Measurements from ENCODE around the gene MAD1L1.

MAD1L1 gene

GRCh38 chr7:2227699-2228098 lies 5.0 kb downstream of the MAD1L1 start:
- DNase-seq (ENCODE audit: low read depth), result no peak
- no peak overlapping the region for H3K4me3 ChIP-seq (ENCODE audit: low read length)
- TF ChIP-seq, protein P1, sequence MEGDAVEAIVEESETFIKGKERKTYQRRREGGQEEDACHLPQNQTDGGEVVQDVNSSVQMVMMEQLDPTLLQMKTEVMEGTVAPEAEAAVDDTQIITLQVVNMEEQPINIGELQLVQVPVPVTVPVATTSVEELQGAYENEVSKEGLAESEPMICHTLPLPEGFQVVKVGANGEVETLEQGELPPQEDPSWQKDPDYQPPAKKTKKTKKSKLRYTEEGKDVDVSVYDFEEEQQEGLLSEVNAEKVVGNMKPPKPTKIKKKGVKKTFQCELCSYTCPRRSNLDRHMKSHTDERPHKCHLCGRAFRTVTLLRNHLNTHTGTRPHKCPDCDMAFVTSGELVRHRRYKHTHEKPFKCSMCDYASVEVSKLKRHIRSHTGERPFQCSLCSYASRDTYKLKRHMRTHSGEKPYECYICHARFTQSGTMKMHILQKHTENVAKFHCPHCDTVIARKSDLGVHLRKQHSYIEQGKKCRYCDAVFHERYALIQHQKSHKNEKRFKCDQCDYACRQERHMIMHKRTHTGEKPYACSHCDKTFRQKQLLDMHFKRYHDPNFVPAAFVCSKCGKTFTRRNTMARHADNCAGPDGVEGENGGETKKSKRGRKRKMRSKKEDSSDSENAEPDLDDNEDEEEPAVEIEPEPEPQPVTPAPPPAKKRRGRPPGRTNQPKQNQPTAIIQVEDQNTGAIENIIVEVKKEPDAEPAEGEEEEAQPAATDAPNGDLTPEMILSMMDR (conservative IDR thresholded peaks at IDR 0.05; ENCODE audit: low read length), result no peak

DNA sequence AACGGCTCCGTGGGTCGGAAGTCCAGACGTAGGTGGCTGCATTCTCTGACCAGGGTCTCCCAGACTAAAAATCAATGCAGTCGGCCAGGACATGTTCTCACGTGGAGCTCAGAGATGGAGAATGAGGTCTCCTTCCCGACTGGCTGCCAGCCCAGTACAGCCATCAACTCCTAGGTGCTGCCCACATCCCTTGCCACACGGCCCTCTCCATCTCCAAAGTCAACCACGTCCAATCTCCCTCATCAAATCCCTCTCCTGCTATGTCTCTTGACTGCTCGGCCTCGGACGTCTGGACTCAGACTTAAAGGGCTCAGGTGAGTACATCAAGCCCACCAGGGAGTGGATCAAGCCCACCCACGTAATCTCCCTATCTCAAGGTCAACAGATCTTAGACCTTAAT lies 6.9 kb downstream of the MAD1L1 start:
- no peak overlapping the region for H3K4me3 ChIP-seq (ENCODE audit: low read length)
- TF ChIP-seq, protein P1 (conservative IDR thresholded peaks at IDR 0.05; ENCODE audit: low read length), result no peak
- DNase-seq (ENCODE audit: low read depth), result no peak

- no peak for DNase-seq (ENCODE audit: low read depth)
- no peak overlapping the region for H3K4me3 ChIP-seq (ENCODE audit: low read length)
- TF ChIP-seq, protein P1 (conservative IDR thresholded peaks at IDR 0.05; ENCODE audit: low read length), result no peak
Measured at GRCh38 chr7:2225336-2225735, 7.4 kb downstream of the MAD1L1 start.

- H3K4me3 ChIP-seq (ENCODE audit: low read length), result no peak overlapping the region
- TF ChIP-seq, protein P1 (conservative IDR thresholded peaks at IDR 0.05; ENCODE audit: low read length), result no peak
- no peak for DNase-seq (ENCODE audit: low read depth)
Measured at GRCh38 chr7:2224934-2225333, 7.8 kb downstream of the MAD1L1 start.

DNA sequence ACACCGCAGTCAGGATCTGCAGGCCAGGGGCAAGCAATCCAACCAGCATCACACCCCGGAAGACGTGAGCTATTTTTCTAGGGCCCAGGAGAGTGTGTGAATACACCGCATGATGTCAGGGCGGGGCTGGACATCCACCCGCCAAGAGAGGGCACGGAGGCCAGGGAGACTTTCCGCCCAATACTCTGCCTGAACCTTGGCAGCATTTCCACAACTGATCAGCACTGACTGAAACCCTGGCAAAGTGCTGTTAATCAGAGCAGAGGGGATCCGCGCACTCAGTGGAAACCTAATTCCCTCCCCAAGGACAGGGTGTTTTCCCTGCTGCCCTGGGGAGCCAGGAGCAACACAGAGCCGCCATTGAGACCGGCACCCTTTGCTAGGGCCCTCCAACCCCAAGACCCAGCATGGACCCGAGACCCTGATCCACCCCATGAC lies 8.2 kb downstream of the MAD1L1 start:
- DNase-seq (ENCODE audit: low read depth), result no peak
- no peak overlapping the region for H3K4me3 ChIP-seq (ENCODE audit: low read length)
- TF ChIP-seq, protein P1 (conservative IDR thresholded peaks at IDR 0.05; ENCODE audit: low read length), result no peak

- H3K4me3 ChIP-seq (ENCODE audit: low read length), result no peak overlapping the region
- DNase-seq (ENCODE audit: low read depth), result no peak
- TF ChIP-seq, protein P1 (conservative IDR thresholded peaks at IDR 0.05; ENCODE audit: low read length), result no peak
Measured at GRCh38 chr7:2223321-2223720, 9.4 kb downstream of the MAD1L1 start.

DNA sequence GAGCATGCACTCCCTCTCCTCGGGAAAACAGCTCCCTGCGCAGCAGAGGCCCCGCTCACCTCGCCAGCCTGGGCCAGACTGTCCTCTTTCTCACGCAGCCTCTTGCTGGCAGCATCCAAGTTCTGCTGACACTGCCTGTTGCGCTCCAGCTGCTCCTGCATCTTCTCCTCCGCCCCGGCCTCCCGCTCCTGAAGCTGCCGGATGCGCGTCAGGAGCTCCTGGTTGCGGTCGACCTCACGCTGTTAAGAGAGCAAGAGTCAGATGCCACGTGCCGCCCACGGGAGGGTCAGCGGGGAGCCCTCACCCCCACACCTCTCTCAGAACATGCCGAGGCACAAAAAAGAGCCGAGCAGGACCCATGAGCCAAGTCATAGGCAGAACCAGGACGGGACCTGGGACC lies 10.2 kb downstream of the MAD1L1 start:
- DNase-seq (ENCODE audit: low read depth), result no peak
- no peak overlapping the region for H3K4me3 ChIP-seq (ENCODE audit: low read length)
- TF ChIP-seq, protein P1 (conservative IDR thresholded peaks at IDR 0.05; ENCODE audit: low read length), result no peak
